H1 (cell line): Measurements from ENCODE around the gene BIRC5. TPM values are rescaled to one million over a fixed set of nuclear protein-coding genes. Genes with fewer than 3 reads are reported as not detected.

Experiments used
- CTCF ChIA-PET: fragments of 300-600 bp; sonication (Branson Sonifier 250); formaldehyde crosslinking; loops from one replicate; lab custom pipeline; 2021; ENCODE audit not compliant: partially characterized antibody; lab: Charles Lee
- POLR2A ChIA-PET: fragments of 300-600 bp; sonication (Branson Sonifier 250); formaldehyde crosslinking; loops from one replicate; lab custom pipeline; 2021; ENCODE audit warnings: inconsistent platforms; ENCODE audit not compliant: partially characterized antibody; lab: Charles Lee
- DNase-seq, 2 experiments: peaks; one replicate each; pipeline versions ENCODE4 v3.0.0 to v3.0.0-alpha.2; 2010 to 2022; ENCODE audit warnings: low spot score in 2 of 2, low read depth in 1 of 2, mixed read lengths in 1 of 2
- FAIRE-seq: peaks from 2 replicates; lab custom pipeline; 2011; peaks lifted over from hg19 to GRCh38; lab: Jason Lieb, UNC
- H2AFZ ChIP-seq: 2 replicates; pipeline ENCODE4 v1.8.1; 2012; ENCODE audit warnings: low read length, inconsistent platforms
- H2AK5ac ChIP-seq: 2 replicates; pipeline ENCODE4 v1.6.1; 2013; ENCODE audit warnings: low read depth, low read length
- H2BK120ac ChIP-seq: replicated peaks from 2 replicates; pipeline ENCODE3; 2013; ENCODE audit warnings: low read depth, low read length, inconsistent platforms
- H2BK12ac ChIP-seq: 2 replicates; pipeline ENCODE4 v1.6.1; 2013; ENCODE audit warnings: low read depth, low read length
- H2BK15ac ChIP-seq: 2 replicates; pipeline ENCODE4 v1.6.1; 2013; ENCODE audit warnings: low read length
- H2BK20ac ChIP-seq: 2 replicates; pipeline ENCODE4 v1.6.1; 2013; ENCODE audit warnings: low read length
- H2BK5ac ChIP-seq: 2 replicates; pipeline ENCODE4 v1.6.1; 2013; ENCODE audit warnings: low read depth, low read length
- H3K14ac ChIP-seq: 2 replicates; pipeline ENCODE4 v1.6.1; 2013; ENCODE audit warnings: inconsistent platforms; ENCODE audit not compliant: insufficient read length
- H3K18ac ChIP-seq: 2 replicates; pipeline ENCODE4 v1.6.1; 2013; ENCODE audit warnings: low read length; ENCODE audit errors: extremely low read depth
- H3K23ac ChIP-seq: 2 replicates; pipeline ENCODE4 v1.6.1; 2013; ENCODE audit warnings: inconsistent platforms; ENCODE audit not compliant: insufficient read length
- H3K23me2 ChIP-seq: 2 replicates; pipeline ENCODE4 v1.6.1; 2013; ENCODE audit warnings: low read depth, low read length
- H3K27ac ChIP-seq: 2 replicates; pipeline ENCODE4 v1.6.1; 2011; ENCODE audit warnings: low read depth, low read length, inconsistent platforms
- H3K27me3 ChIP-seq, 4 experiments: replicated peaks in 1 of 4; 1 replicate in 1 of 4; 2 replicates in 3 of 4; pipeline versions ENCODE4 v1.6.1 to v1.8.1; 2011 to 2013; ENCODE audit warnings: low read length in 3 of 4, mild to moderate bottlenecking in 3 of 4, inconsistent platforms in 2 of 4, mixed read lengths in 2 of 4, moderate library complexity in 1 of 4; ENCODE audit not compliant: control insufficient read depth in 3 of 4, insufficient read depth in 3 of 4; ENCODE audit errors: extremely low read depth in 1 of 4
- H3K36me3 ChIP-seq, 4 experiments: 2 replicates each; pipeline versions ENCODE4 v1.6.1 to v1.8.1; 2011 to 2013; ENCODE audit warnings: mild to moderate bottlenecking in 4 of 4, low read length in 3 of 4, moderate library complexity in 2 of 4, control low read depth in 1 of 4, inconsistent platforms in 1 of 4; ENCODE audit not compliant: insufficient read depth in 4 of 4, control insufficient read depth in 2 of 4
- H3K4ac ChIP-seq: replicated peaks from 2 replicates; pipeline ENCODE3; 2013; ENCODE audit warnings: low read length, low read depth, mixed read lengths, inconsistent platforms; ENCODE audit not compliant: insufficient read length
- H3K4me1 ChIP-seq, 4 experiments: replicated peaks in 1 of 4; 1 replicate in 1 of 4; 2 replicates in 3 of 4; pipeline versions ENCODE4 v1.6.1 to v1.8.1; 2011 to 2013; ENCODE audit warnings: low read length in 3 of 4, inconsistent platforms in 2 of 4, mixed read lengths in 1 of 4; ENCODE audit not compliant: insufficient read depth in 4 of 4, control insufficient read depth in 3 of 4
- H3K4me2 ChIP-seq, 2 experiments: 2 replicates each; pipeline versions ENCODE4 v1.6.1 to v1.8.1; 2011 to 2013; ENCODE audit warnings: low read depth in 2 of 2, low read length in 2 of 2, control low read depth in 1 of 2, inconsistent platforms in 1 of 2, mild to moderate bottlenecking in 1 of 2; ENCODE audit not compliant: insufficient read depth in 1 of 2
- H3K4me3 ChIP-seq, 4 experiments: fragments of 200-600, 300-600 bp in 1 of 4; sonication (generic), shearing (Covaris generic), sonication (Bioruptor Twin) in 1 of 4; 2 replicates each; pipeline versions ENCODE4 v1.5.1 to v1.8.1; 2011 to 2016; ENCODE audit warnings: low read length in 4 of 4, low read depth in 3 of 4, control low read depth in 2 of 4, inconsistent platforms in 2 of 4, mild to moderate bottlenecking in 2 of 4, mixed read lengths in 1 of 4, moderate library complexity in 1 of 4; ENCODE audit not compliant: insufficient read depth in 2 of 4; ENCODE audit errors: extremely low read depth in 1 of 4
- H3K56ac ChIP-seq: replicated peaks from 2 replicates; pipeline ENCODE3; 2013; ENCODE audit warnings: low read depth, mild to moderate bottlenecking, mixed read lengths, low read length, inconsistent platforms; ENCODE audit not compliant: insufficient read length
- H3K79me1 ChIP-seq: 2 replicates; pipeline ENCODE4 v1.6.1; 2013; ENCODE audit warnings: low read depth, low read length, control low read depth
- H3K79me2 ChIP-seq, 2 experiments: 2 replicates each; pipeline versions ENCODE4 v1.6.1 to v1.8.1; 2012 to 2013; ENCODE audit warnings: low read length in 2 of 2, mild to moderate bottlenecking in 2 of 2, inconsistent platforms in 1 of 2; ENCODE audit not compliant: insufficient read depth in 2 of 2, control insufficient read depth in 1 of 2
- H3K9ac ChIP-seq, 4 experiments: replicated peaks in 1 of 4; 1 replicate in 1 of 4; 2 replicates in 3 of 4; pipeline versions ENCODE4 v1.6.1 to v1.8.1; 2011 to 2013; ENCODE audit warnings: low read depth in 3 of 4, low read length in 3 of 4, control low read depth in 2 of 4, mild to moderate bottlenecking in 2 of 4, moderate library complexity in 2 of 4, inconsistent platforms in 1 of 4; ENCODE audit errors: extremely low read depth in 1 of 4
- H3K9me3 ChIP-seq, 2 experiments: 2 replicates each; pipeline versions ENCODE4 v1.6.1 to v1.8.1; 2012 to 2013; ENCODE audit warnings: mild to moderate bottlenecking in 2 of 2, moderate library complexity in 2 of 2, control low read depth in 1 of 2, inconsistent platforms in 1 of 2, low read depth in 1 of 2, low read length in 1 of 2, mixed read lengths in 1 of 2; ENCODE audit not compliant: insufficient read depth in 2 of 2
- H4K20me1 ChIP-seq, 2 experiments: replicated peaks in 1 of 2; 2 replicates each; pipeline versions ENCODE3 to v1.8.1; 2011 to 2013; ENCODE audit warnings: inconsistent platforms in 2 of 2, low read length in 2 of 2, mild to moderate bottlenecking in 1 of 2; ENCODE audit not compliant: insufficient read depth in 2 of 2, control insufficient read depth in 1 of 2
- H4K5ac ChIP-seq: 2 replicates; pipeline ENCODE4 v1.6.1; 2013; ENCODE audit warnings: low read length, low read depth, mixed read lengths, inconsistent platforms; ENCODE audit not compliant: insufficient read length
- H4K8ac ChIP-seq: 2 replicates; pipeline ENCODE4 v1.8.0; 2013; ENCODE audit warnings: mild to moderate bottlenecking, moderate library complexity, low read length, inconsistent platforms; ENCODE audit not compliant: insufficient read depth; ENCODE audit errors: extremely low read depth
- H4K91ac ChIP-seq: replicated peaks from 2 replicates; pipeline ENCODE3; 2013; ENCODE audit warnings: low read length, mixed read lengths, inconsistent platforms; ENCODE audit not compliant: insufficient read length
- ASH2L ChIP-seq: fragments of 200-600, 300-600 bp; sonication (generic); IDR thresholded peaks from one replicate; pipeline ENCODE4 v1.7.1; 2017; ENCODE audit warnings: low read length
- CBX5 ChIP-seq: fragments of 300-800, 300-1000 bp; sonication (generic); IDR thresholded peaks from 2 replicates; pipeline ENCODE4 v1.7.1; 2016; ENCODE audit warnings: antibody characterized with exemption, low read length, low read depth
- CEBPB ChIP-seq: IDR thresholded peaks from 2 replicates; pipeline ENCODE4 v1.6.1; 2012; ENCODE audit warnings: low read depth, low read length
- EGR1 ChIP-seq: IDR thresholded peaks from 2 replicates; pipeline ENCODE4 v1.6.1; 2011; ENCODE audit warnings: low read depth, low read length, borderline replicate concordance
- JUN ChIP-seq: IDR thresholded peaks from 2 replicates; pipeline ENCODE4 v1.6.1; 2011; ENCODE audit warnings: low read depth, mild to moderate bottlenecking, improper control_type of control experiment, low read length
- KDM4A ChIP-seq: IDR thresholded peaks from one replicate; pipeline ENCODE4 v1.7.1; 2012; ENCODE audit warnings: low read depth, mild to moderate bottlenecking, moderate library complexity, low read length, inconsistent platforms; ENCODE audit not compliant: severe bottlenecking
- MAFK ChIP-seq: IDR thresholded peaks from 2 replicates; pipeline ENCODE4 v1.6.1; 2012; ENCODE audit warnings: low read depth, mild to moderate bottlenecking, improper control_type of control experiment, low read length
- RBBP5 ChIP-seq: IDR thresholded peaks from 2 replicates; pipeline ENCODE4 v1.7.1; 2012; ENCODE audit warnings: low read depth, mild to moderate bottlenecking, inconsistent platforms, low read length, moderate library complexity, borderline replicate concordance
- SAP30 ChIP-seq: fragments of 300-600 bp; sonication (generic); IDR thresholded peaks from 2 replicates; pipeline ENCODE4 v1.7.1; 2012; ENCODE audit warnings: low read length, moderate library complexity, mild to moderate bottlenecking, inconsistent platforms; ENCODE audit not compliant: insufficient read depth, insufficient replicate concordance
- SIRT6 ChIP-seq: IDR thresholded peaks from one replicate; pipeline ENCODE4 v1.7.1; 2012; ENCODE audit warnings: low read length, inconsistent platforms
- USF2 ChIP-seq: IDR thresholded peaks from 2 replicates; pipeline ENCODE4 v1.6.1; 2011; ENCODE audit warnings: low read length, improper control_type of control experiment
- YY1 ChIP-seq: IDR thresholded peaks from 2 replicates; pipeline ENCODE4 v1.6.1; 2011; ENCODE audit warnings: low read depth, mild to moderate bottlenecking, low read length
- WGBS, 2 experiments: shearing (Covaris generic) in 1 of 2; methylation state at CpG; one replicate each; pipeline versions ENCODE4 v1.1.6 to v1.1.7; 2013 to 2015; ENCODE audit warnings: low lambda C conversion rate in 2 of 2, mixed read lengths in 2 of 2, inconsistent platforms in 1 of 2, low coverage in 1 of 2, missing lambda C conversion rate in 1 of 2; ENCODE audit not compliant: insufficient replicate concordance in 2 of 2, insufficient coverage in 1 of 2, insufficient read length in 1 of 2; ENCODE audit errors: extremely low coverage in 1 of 2, missing lambda C conversion rate in 1 of 2; 5-methylcytosine and 5-hydroxymethylcytosine counted together
- polyA plus RNA-seq, 7 experiments: library from polyadenylated mRNA; depleted of rRNA in 3 of 7; stranded (reverse) in 5 of 7; unstranded in 2 of 7; fragments of >200 nt in 5 of 7; fragments of 200-250 nt in 2 of 7; gene quantifications; 1 replicate in 5 of 7; 2 replicates in 1 of 7; 4 replicates in 1 of 7; pipeline versions ENCODE4 v1.2.1 to v1.2.3, GENCODE V29; 2011 to 2013; ENCODE audit warnings: missing spikeins in 2 of 7, mixed read lengths in 2 of 7
- total RNA-seq: library from RNA; stranded (reverse); fragmentation: NEBNext Ultra II Directional; extraction: Animal tissue kit (Norgen Biotek cat#: 25700); gene quantifications from 2 replicates; pipeline ENCODE4 v1.2.1, GENCODE V29; 2021

BIRC5 gene
- total and polyA plus RNA-seq, 2 of the 8 experiments (the other 6 are each of a cell fraction or from before 2014, with no cell fraction given): 42.2 to 108 TPM

- no peak overlapping the region for H3K56ac ChIP-seq
- CTCF ChIA-PET: interaction anchor here (0.6 to 10.0 kb wide), 6 partner anchors 13 to 202 kb away, joined by 3 to 87 read pairs (median 26); partner anchors contain the start of genes AFMID and TK1
- H3K79me2 ChIP-seq: no peaks in the 10 kb centered on the region
- peaks cover 5% of the 10 kb centered on the region; the same call in 1 of the 2 replicates for H3K23me2 ChIP-seq
- H3K27ac ChIP-seq: no peak overlapping the region
- no peak for DNase-seq
- H2BK15ac ChIP-seq: no peak overlapping the region
- H3K9me3 ChIP-seq: no peaks in the 10 kb centered on the region
- no peak overlapping the region for H4K91ac ChIP-seq
- no peak overlapping the region for H2BK120ac ChIP-seq
- H3K4ac ChIP-seq: no peak overlapping the region
- FAIRE-seq: no peak
- no peak overlapping the region for H2AK5ac ChIP-seq
- H3K14ac ChIP-seq: no peak overlapping the region
- POLR2A ChIA-PET: interaction anchor here (0.9 to 10.2 kb wide), 9 partner anchors 11 to 78 kb away, joined by 3 to 131 read pairs (median 5); partner anchors contain the start of genes AFMID, TK1 and TMC6
- H2BK5ac ChIP-seq: no peak overlapping the region; the same call in 1 of the 2 replicates
- no peak overlapping the region for H2AFZ ChIP-seq
- no peak overlapping the region for H3K18ac ChIP-seq
- peaks cover 6% of the 10 kb centered on the region for H3K79me1 ChIP-seq
- H3K4me1 ChIP-seq: peaks cover 5 to 33% (median 15%) of the 10 kb centered on the region in 4 experiments
- H3K36me3 ChIP-seq: peaks cover 8 to 34% (median 15%) of the 10 kb centered on the region in 4 experiments; a peak in 7 of 8 replicates
- no peak overlapping the region for H3K4me2 ChIP-seq
- H3K4me3 ChIP-seq: no peak overlapping the region
- no peak overlapping the region for H2BK12ac ChIP-seq
- no peak overlapping the region for H3K23ac ChIP-seq
- peak overlapping the region; percentile 91; the same call in 1 of the 2 replicates for H4K8ac ChIP-seq
- 91% methylated on average over 11 of the region's 11 CpGs; no CpG with 5 or more reads in 1 of the 2 experiments for WGBS, 2 experiments
- H4K5ac ChIP-seq: no peak overlapping the region
- no peaks in the 10 kb centered on the region for H3K27me3 ChIP-seq
- no peak overlapping the region for H3K9ac ChIP-seq
- no peak overlapping the region for H2BK20ac ChIP-seq
- peaks cover 15 to 22% of the 10 kb centered on the region in 2 experiments for H4K20me1 ChIP-seq
- TF ChIP-seq JUN (no peak), EGR1 (no peak), KDM4A (no peak), USF2 (no peak), SAP30 (no peak), ASH2L (no peak), CEBPB (no peak), RBBP5 (no peak), SIRT6 (no peak), YY1 (no peak), CBX5 (no peak), MAFK (no peak)
These were observed 40.8 kb upstream of the BIRC5 start for GRCh38 chr17:78173097-78173715.
